ENCODE measurements around the gene SEZ6. TPM values are rescaled to one million over a fixed set of nuclear protein-coding genes. Genes with fewer than 3 reads are reported as not detected.

The SEZ6 gene
- total RNA-seq, 6 donors from 2014 or later, result 0.20 to 0.47 (median 0.30) TPM; not detected in 3

- 84 to 89% methylated on average over 11 to 12 of the region's 12 CpGs for WGBS, 2 donors
- ATAC-seq (ENCODE audit: low FRiP score in 2 of 2), result no peak
- Histone ChIP-seq H3K9me3 (no peaks in the 10 kb centered on the region), H3K27me3 (no peaks in the 10 kb centered on the region), H3K4me1 (peaks cover 7 to 10% (median 9%) of the 10 kb centered on the region in 4 donors), H3K27ac (no peak overlapping the region), H3K4me3 (no peak overlapping the region), H3K36me3 (peaks cover 52 to 98% (median 87%) of the 10 kb centered on the region in 4 donors)
- DNase-seq, result no peak
- no peak for TF ChIP-seq POLR2AphosphoS5 (IDR thresholded peaks at IDR 0.05)
- TF ChIP-seq POLR2A (IDR thresholded peaks at IDR 0.05), result no peak
- no peak for TF ChIP-seq CTCF (IDR thresholded peaks at IDR 0.05)
Measured at GRCh38 chr17:28917029-28917428, 88.8 kb downstream of the SEZ6 start.

- Histone ChIP-seq H3K9me3 (no peaks in the 10 kb centered on the region), H3K36me3 (peaks cover 51 to 98% (median 89%) of the 10 kb centered on the region in 4 donors), H3K4me3 (no peak overlapping the region), H3K4me1 (peaks cover 13 to 17% (median 15%) of the 10 kb centered on the region in 4 donors), H3K27me3 (no peaks in the 10 kb centered on the region), H3K27ac (no peak overlapping the region)
- 41 to 52% methylated on average over 6 of the region's 6 CpGs for WGBS, 2 donors
- peak; percentile 64 to 66 for ATAC-seq (ENCODE audit: low FRiP score in 2 of 2)
- TF ChIP-seq POLR2AphosphoS5 (IDR thresholded peaks at IDR 0.05), result no peak
- peak; percentile 47 to 71 (median 64) for TF ChIP-seq CTCF (IDR thresholded peaks at IDR 0.05)
- DNase-seq, result peak in 1 of 2 donors; percentile 52
Measured at GRCh38 chr17:28916302-28916934, 89.4 kb downstream of the SEZ6 start.

- H3K27ac ChIP-seq, result peak overlapping the region in 3 of 4 donors; percentile 13 to 82 (median 67)
- DNase-seq (no peak), ATAC-seq (ENCODE audit: low FRiP score in 2 of 2) (no peak)
- peaks cover 47 to 98% (median 93%) of the 10 kb centered on the region in 4 donors for H3K36me3 ChIP-seq
- H3K4me1 ChIP-seq, result peaks cover 22 to 31% (median 24%) of the 10 kb centered on the region in 4 donors
- TF ChIP-seq EP300 (IDR thresholded peaks at IDR 0.05), result no peak
- TF ChIP-seq POLR2A (IDR thresholded peaks at IDR 0.05), result no peak
- no peak for TF ChIP-seq POLR2AphosphoS5 (IDR thresholded peaks at IDR 0.05)
- no peak for TF ChIP-seq CTCF (IDR thresholded peaks at IDR 0.05)
- no peaks in the 10 kb centered on the region for H3K27me3 ChIP-seq
- 83 to 89% methylated on average over 6 of the region's 6 CpGs for WGBS, 2 donors
- no peaks in the 10 kb centered on the region for H3K9me3 ChIP-seq
- H3K4me3 ChIP-seq, result no peak overlapping the region
Measured at GRCh38 chr17:28912938-28913333, 92.9 kb downstream of the SEZ6 start.

GRCh38 chr17:28912281-28912937 is 93.4 kb downstream of the SEZ6 start:
- H3K36me3 ChIP-seq, result peaks cover 42 to 98% (median 92%) of the 10 kb centered on the region in 4 donors
- H3K27me3 ChIP-seq, result no peaks in the 10 kb centered on the region
- no peak for TF ChIP-seq EP300 (IDR thresholded peaks at IDR 0.05)
- peak in 1 of 6 experiments; percentile 41 for TF ChIP-seq CTCF (IDR thresholded peaks at IDR 0.05)
- no peak for ATAC-seq (ENCODE audit: low FRiP score in 2 of 2)
- no peaks in the 10 kb centered on the region for H3K9me3 ChIP-seq
- H3K4me3 ChIP-seq, result no peak overlapping the region
- peaks cover 23 to 31% (median 26%) of the 10 kb centered on the region in 4 donors for H3K4me1 ChIP-seq
- WGBS, 2 donors, result 57 to 69% methylated on average over 14 to 16 of the region's 20 CpGs
- H3K27ac ChIP-seq, result peak overlapping the region in 3 of 4 donors; percentile 13 to 82 (median 67)
- peak in 1 of 2 donors; percentile 58 for DNase-seq
